GM12878 (cell line): ENCODE data around the gene MCTP2. TPM values are rescaled to one million over a fixed set of nuclear protein-coding genes. Genes with fewer than 3 reads are reported as not detected.

Source experiments
- ATAC-seq: fragments of 200-7000 bp; cut with Tn5 transposase; 3 replicates; pipeline ENCODE4 v1.9.1; 2020; ENCODE audit warnings: mild to moderate bottlenecking, moderate library complexity
- BruUV-seq: library from RNA; stranded (reverse); fragments of 400-500 nt; replicated peaks from 2 replicates; lab custom pipeline; 2021; lab: Mats Ljungman, UMichigan
- CTCF ChIA-PET: fragments of 300-600 bp; sonication (Branson Sonifier 250); formaldehyde crosslinking; extraction: SDS; loops from one replicate; lab custom pipeline; 2021; ENCODE audit warnings: inconsistent platforms; lab: Yijun Ruan, JAX
- POLR2A ChIA-PET: fragments of 350-600 bp; formaldehyde crosslinking; extraction: SDS; loops from one replicate; lab custom pipeline; 2021; ENCODE audit warnings: inconsistent platforms; lab: Charles Lee
- RAD21 ChIA-PET: fragments of 300-600 bp; sonication (Branson Sonifier 250); formaldehyde crosslinking; loops from one replicate; lab custom pipeline; 2023; ENCODE audit warnings: antibody characterized with exemption; ENCODE audit not compliant: unreplicated experiment; lab: Charles Lee
- SMC1A ChIA-PET: fragments of 300-600 bp; sonication (Branson Sonifier 250); formaldehyde crosslinking; loops from one replicate; lab custom pipeline; 2023; ENCODE audit not compliant: unreplicated experiment, uncharacterized antibody; lab: Charles Lee
- DNase-seq: peaks from one replicate; pipeline ENCODE4 v3.0.0-alpha.2; 2011; ENCODE audit warnings: low read depth, low spot score
- FAIRE-seq: peaks from 3 replicates; lab custom pipeline; 2011; peaks lifted over from hg19 to GRCh38; lab: Jason Lieb, UNC
- H2AFZ ChIP-seq: 2 replicates; pipeline ENCODE4 v1.6.0; 2011; ENCODE audit warnings: low read depth, low read length, control low read depth; ENCODE audit not compliant: control insufficient read depth
- H3K27ac ChIP-seq: 2 replicates; pipeline ENCODE4 v1.5.1; 2011; ENCODE audit warnings: control low read depth; ENCODE audit not compliant: control insufficient read depth, insufficient read depth
- H3K27me3 ChIP-seq, 2 experiments: replicated peaks in 1 of 2; 2 replicates each; pipeline versions ENCODE4 v1.6.0 to v1.6.1; 2011; ENCODE audit warnings: low read length in 1 of 2; ENCODE audit not compliant: control insufficient read depth in 2 of 2, insufficient read depth in 2 of 2
- H3K36me3 ChIP-seq, 2 experiments: 2 replicates each; pipeline ENCODE4 v1.5.1; 2011; ENCODE audit warnings: low read length in 1 of 2; ENCODE audit not compliant: control insufficient read depth in 2 of 2, insufficient read depth in 2 of 2
- H3K4me1 ChIP-seq: 2 replicates; pipeline ENCODE4 v1.6.1; 2011; ENCODE audit warnings: mild to moderate bottlenecking, low read length, moderate library complexity, mixed read lengths; ENCODE audit not compliant: control insufficient read depth, insufficient read depth
- H3K4me2 ChIP-seq: 2 replicates; pipeline ENCODE4 v1.6.0; 2011; ENCODE audit warnings: control low read depth; ENCODE audit not compliant: control insufficient read depth, insufficient read depth
- H3K4me3 ChIP-seq: fragments of 200-600 bp; sonication (generic); 2 replicates; pipeline ENCODE4 v1.5.1; 2016
- H3K79me2 ChIP-seq: 2 replicates; pipeline ENCODE4 v1.6.0; 2011; ENCODE audit warnings: low read length; ENCODE audit not compliant: control insufficient read depth, insufficient read depth
- H3K9ac ChIP-seq: 2 replicates; pipeline ENCODE4 v1.8.0; 2011; ENCODE audit warnings: low read length, control low read depth, mixed read lengths; ENCODE audit not compliant: control insufficient read depth, insufficient read depth
- H3K9me3 ChIP-seq: replicated peaks from 3 replicates; pipeline ENCODE4 v1.5.1; 2011; ENCODE audit warnings: mild to moderate bottlenecking, low read length; ENCODE audit not compliant: control insufficient read depth, insufficient read depth
- H4K20me1 ChIP-seq: 2 replicates; pipeline ENCODE4 v1.6.0; 2011; ENCODE audit not compliant: control insufficient read depth, insufficient read depth
- HDGF ChIP-seq: fragments of 450-650 bp; IDR thresholded peaks from 2 replicates; pipeline ENCODE4 v1.6.1; 2016; ENCODE audit warnings: antibody characterized with exemption
- IKZF1 ChIP-seq: fragments of 450-650 bp; conservative IDR thresholded peaks from 2 replicates; pipeline ENCODE4 v1.6.1; 2017; ENCODE audit warnings: antibody characterized with exemption, mild to moderate bottlenecking
- MEF2A ChIP-seq: IDR thresholded peaks from 2 replicates; pipeline ENCODE4 v1.6.1; 2011; ENCODE audit warnings: low read depth, mild to moderate bottlenecking, low read length, moderate library complexity; ENCODE audit not compliant: insufficient read depth
- PAX8 ChIP-seq: fragments of 450-650 bp; IDR thresholded peaks from 2 replicates; pipeline ENCODE4 v1.6.1; 2017; ENCODE audit warnings: mild to moderate bottlenecking, moderate library complexity
- RB1 ChIP-seq: fragments of 450-650 bp; formaldehyde crosslinking; IDR thresholded peaks from 2 replicates; pipeline ENCODE4 v1.6.1; 2017; ENCODE audit warnings: mild to moderate bottlenecking, borderline replicate concordance
- REST ChIP-seq: IDR thresholded peaks from 2 replicates; pipeline ENCODE4 v1.6.1; 2012; ENCODE audit warnings: mild to moderate bottlenecking, low read depth, low read length
- SKIL ChIP-seq: fragments of 450-650 bp; IDR thresholded peaks from 2 replicates; pipeline ENCODE4 v1.6.1; 2017; ENCODE audit warnings: mild to moderate bottlenecking, low read depth, inconsistent platforms; ENCODE audit not compliant: poor library complexity, severe bottlenecking
- SMAD1 ChIP-seq: fragments of 450-650 bp; IDR thresholded peaks from 2 replicates; pipeline ENCODE4 v1.6.1; 2018; ENCODE audit warnings: mild to moderate bottlenecking, low read depth; ENCODE audit not compliant: partially characterized antibody
- USF1 ChIP-seq: IDR thresholded peaks from 2 replicates; pipeline ENCODE4 v1.6.1; 2011; ENCODE audit warnings: borderline replicate concordance, low read depth, mild to moderate bottlenecking, moderate library complexity, mixed read lengths, low read length; ENCODE audit not compliant: insufficient read depth; ENCODE audit errors: extremely low read length
- USF2 ChIP-seq: IDR thresholded peaks from 2 replicates; pipeline ENCODE4 v1.6.1; 2011; ENCODE audit warnings: low read depth, low read length, improper control_type of control experiment, borderline replicate concordance
- ZBTB4 ChIP-seq: fragments of 450-650 bp; formaldehyde crosslinking; IDR thresholded peaks from 2 replicates; pipeline ENCODE4 v1.4.0; 2022; ENCODE audit warnings: mild to moderate bottlenecking, moderate library complexity
- ZNF24 ChIP-seq: fragments of 450-650 bp; IDR thresholded peaks from 2 replicates; pipeline ENCODE4 v1.6.1; 2017; ENCODE audit warnings: antibody characterized with exemption, mild to moderate bottlenecking
- WGBS: methylation state at CpG from one replicate; pipeline ENCODE4 v1.1.6; 2016; ENCODE audit warnings: low lambda C conversion rate; ENCODE audit not compliant: insufficient replicate concordance, insufficient coverage; ENCODE audit errors: missing lambda C conversion rate; 5-methylcytosine and 5-hydroxymethylcytosine counted together
- in situ Hi-C: fragments of 300-500 bp; cut with MboI; formaldehyde crosslinking; loops from 9 replicates; pipeline ENCODE4 v1.14.3; 2018; ENCODE audit warnings: mixed read lengths
- intact Hi-C: fragments of 100-400 bp; cut with micrococcal nuclease; formaldehyde crosslinking; loops from one replicate; pipeline ENCODE4 v1.14.2; 2022; ENCODE audit not compliant: unreplicated experiment
- polyA plus RNA-seq, 11 experiments: library from polyadenylated mRNA; depleted of rRNA in 4 of 11; unstranded in 6 of 11; stranded (reverse) in 5 of 11; fragments of >200 nt; fragmentation: Nextera tagmentation in 4 of 11; fragmentation: Illumina TruSeq in 1 of 11; extraction: Ambion mirVana in 4 of 11; extraction: Trizol in 1 of 11; gene quantifications; 1 replicate in 1 of 11; 2 replicates in 10 of 11; pipeline versions ENCODE4 v1.2.1 to v1.2.3, GENCODE V29; 2011 to 2016; ENCODE audit warnings: inconsistent platforms in 2 of 11, missing spikeins in 2 of 11, low read depth in 1 of 11
- total RNA-seq, 4 experiments: library from RNA; depleted of rRNA in 3 of 4; stranded (reverse); fragments of >200 nt in 3 of 4; fragmentation: Illumina TruSeq in 1 of 4; extraction: Trizol in 1 of 4; gene quantifications; 2 replicates each; pipeline versions ENCODE4 v1.2.1 to v1.2.3, GENCODE V29; 2013 to 2021

Gene MCTP2
- total and polyA plus RNA-seq, 10 of the 15 experiments (the other 5 are each of a cell fraction or from before 2014, with no cell fraction given): 0.24 to 48.5 (median 0.88) TPM

- ChIA-PET RAD21 (interaction anchor here (1.9 to 8.0 kb wide), 6 partner anchors 11 to 95 kb away, joined by 18 to 120 read pairs (median 57); no protein-coding TSS in a partner anchor), CTCF (interaction anchor here (0.6 to 7.5 kb wide), 4 partner anchors 59 to 1199 kb away, joined by 3 to 90 read pairs (median 44); no protein-coding TSS in a partner anchor), SMC1A (interaction anchor here (0.6 to 9.8 kb wide), 12 partner anchors 10 to 95 kb away, joined by 3 to 156 read pairs (median 20); no protein-coding TSS in a partner anchor), POLR2A (interaction anchor here (0.5 to 7.8 kb wide), 8 partner anchors 11 to 197 kb away, joined by 3 to 94 read pairs (median 8); no protein-coding TSS in a partner anchor)
- intact Hi-C loops: loop anchor here (2.0 kb wide), 1 partner anchor 78 kb away; no protein-coding TSS in a partner anchor
- Histone ChIP-seq H3K9ac (no peak overlapping the region), H3K27ac (no peak overlapping the region), H3K27me3 (peaks cover 0 to 9% of the 10 kb centered on the region in 2 experiments; a peak in 2 of 4 replicates), H4K20me1 (no peaks in the 10 kb centered on the region), H3K36me3 (no peaks in the 10 kb centered on the region), H3K9me3 (no peaks in the 10 kb centered on the region), H3K4me3 (no peak overlapping the region), H3K4me2 (no peak overlapping the region), H2AFZ (no peak overlapping the region), H3K79me2 (no peaks in the 10 kb centered on the region), H3K4me1 (peaks cover 11% of the 10 kb centered on the region)
- FAIRE-seq (no peak), ATAC-seq (no peak), DNase-seq (no peak)
- no TSS peak for BruUV-seq
- 36% methylated on average over 2 of the region's 2 CpGs for WGBS
- in situ Hi-C loops: no loop called here
- TF ChIP-seq SMAD1 (no peak), ZBTB4 (no peak), HDGF (no peak), RB1 (no peak), USF2 (no peak), PAX8 (no peak), USF1 (no peak), ZNF24 (no peak), SKIL (no peak), MEF2A (no peak), REST (no peak), IKZF1 (no peak)
Measured at GRCh38 chr15:94228611-94229010, 2.8 kb upstream of the MCTP2 start.
